D721Med (cell line): ENCODE measurements around the gene SGMS1.
"Not testable (repeated sequence)": the region's sequence is repeated elsewhere in the genome, so short reads cannot be mapped to it uniquely, and the experiment has no call there.

Source experiments
- DNase-seq: peaks from one replicate; pipeline ENCODE4 v3.0.0; 2011; ENCODE audit warnings: low spot score; ENCODE audit not compliant: insufficient read length
- FAIRE-seq: peaks from 2 replicates; lab custom pipeline; 2011; peaks lifted over from hg19 to GRCh38; lab: Jason Lieb, UNC
- TF ChIP-seq, protein P1 (sequence below): IDR thresholded peaks from 2 replicates; pipeline ENCODE4 v1.5.1; 2012; ENCODE audit warnings: mild to moderate bottlenecking, control low read depth; ENCODE audit not compliant: insufficient read depth; ENCODE audit errors: missing control alignments

The SGMS1 gene

GRCh38 chr10:50542871-50543270, 80.9 kb downstream of the SGMS1 start:
- DNase-seq, result no peak
- TF ChIP-seq, protein P1, sequence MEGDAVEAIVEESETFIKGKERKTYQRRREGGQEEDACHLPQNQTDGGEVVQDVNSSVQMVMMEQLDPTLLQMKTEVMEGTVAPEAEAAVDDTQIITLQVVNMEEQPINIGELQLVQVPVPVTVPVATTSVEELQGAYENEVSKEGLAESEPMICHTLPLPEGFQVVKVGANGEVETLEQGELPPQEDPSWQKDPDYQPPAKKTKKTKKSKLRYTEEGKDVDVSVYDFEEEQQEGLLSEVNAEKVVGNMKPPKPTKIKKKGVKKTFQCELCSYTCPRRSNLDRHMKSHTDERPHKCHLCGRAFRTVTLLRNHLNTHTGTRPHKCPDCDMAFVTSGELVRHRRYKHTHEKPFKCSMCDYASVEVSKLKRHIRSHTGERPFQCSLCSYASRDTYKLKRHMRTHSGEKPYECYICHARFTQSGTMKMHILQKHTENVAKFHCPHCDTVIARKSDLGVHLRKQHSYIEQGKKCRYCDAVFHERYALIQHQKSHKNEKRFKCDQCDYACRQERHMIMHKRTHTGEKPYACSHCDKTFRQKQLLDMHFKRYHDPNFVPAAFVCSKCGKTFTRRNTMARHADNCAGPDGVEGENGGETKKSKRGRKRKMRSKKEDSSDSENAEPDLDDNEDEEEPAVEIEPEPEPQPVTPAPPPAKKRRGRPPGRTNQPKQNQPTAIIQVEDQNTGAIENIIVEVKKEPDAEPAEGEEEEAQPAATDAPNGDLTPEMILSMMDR, result no peak
- FAIRE-seq, result no peak

- no peak for DNase-seq
- TF ChIP-seq, protein P1, result no peak
- no peak for FAIRE-seq
Measured at GRCh38 chr10:50541921-50542320, 81.8 kb downstream of the SGMS1 start.

DNA sequence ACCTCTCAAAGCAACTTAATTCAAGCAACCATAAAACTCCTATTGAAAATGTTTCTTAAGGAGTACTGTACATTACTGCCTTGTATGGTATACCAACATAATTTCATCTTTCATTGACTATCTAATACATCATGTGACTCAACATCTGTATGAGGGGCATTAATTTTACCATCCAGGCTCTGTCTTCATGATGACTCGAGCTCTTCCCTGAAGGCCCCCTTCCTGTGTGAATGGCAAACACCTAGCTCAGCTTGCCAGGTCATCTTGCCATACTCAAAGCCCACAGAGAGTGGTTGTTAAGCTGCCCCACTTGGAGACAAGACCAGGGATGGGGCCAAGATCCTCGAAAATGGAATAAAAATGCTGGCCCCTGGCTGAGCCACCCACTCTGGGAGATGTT, 82.4 kb downstream of the SGMS1 start:
- no peak for FAIRE-seq
- TF ChIP-seq, protein P1, result no peak
- DNase-seq, result no peak

DNA sequence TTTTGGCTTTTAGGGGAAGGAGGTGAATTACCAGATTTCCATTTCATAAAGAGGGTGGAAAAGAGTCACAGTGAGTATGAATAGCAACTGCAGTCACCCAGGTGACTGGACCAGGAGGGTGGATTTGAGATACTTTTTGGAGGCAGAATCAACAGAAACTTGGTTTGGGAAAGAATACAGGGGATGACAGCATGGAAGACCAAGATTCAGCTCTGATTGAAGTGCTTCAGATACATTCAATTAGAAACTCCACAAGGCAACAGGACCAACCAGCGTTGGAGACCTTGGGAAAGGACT, 83.0 kb downstream of the SGMS1 start:
- TF ChIP-seq, protein P1, result no peak
- FAIRE-seq (no peak), DNase-seq (no peak)

- DNase-seq (no peak), FAIRE-seq (no peak)
- TF ChIP-seq, protein P1, result no peak
Measured at GRCh38 chr10:50540069-50540825, 83.5 kb downstream of the SGMS1 start.

DNA sequence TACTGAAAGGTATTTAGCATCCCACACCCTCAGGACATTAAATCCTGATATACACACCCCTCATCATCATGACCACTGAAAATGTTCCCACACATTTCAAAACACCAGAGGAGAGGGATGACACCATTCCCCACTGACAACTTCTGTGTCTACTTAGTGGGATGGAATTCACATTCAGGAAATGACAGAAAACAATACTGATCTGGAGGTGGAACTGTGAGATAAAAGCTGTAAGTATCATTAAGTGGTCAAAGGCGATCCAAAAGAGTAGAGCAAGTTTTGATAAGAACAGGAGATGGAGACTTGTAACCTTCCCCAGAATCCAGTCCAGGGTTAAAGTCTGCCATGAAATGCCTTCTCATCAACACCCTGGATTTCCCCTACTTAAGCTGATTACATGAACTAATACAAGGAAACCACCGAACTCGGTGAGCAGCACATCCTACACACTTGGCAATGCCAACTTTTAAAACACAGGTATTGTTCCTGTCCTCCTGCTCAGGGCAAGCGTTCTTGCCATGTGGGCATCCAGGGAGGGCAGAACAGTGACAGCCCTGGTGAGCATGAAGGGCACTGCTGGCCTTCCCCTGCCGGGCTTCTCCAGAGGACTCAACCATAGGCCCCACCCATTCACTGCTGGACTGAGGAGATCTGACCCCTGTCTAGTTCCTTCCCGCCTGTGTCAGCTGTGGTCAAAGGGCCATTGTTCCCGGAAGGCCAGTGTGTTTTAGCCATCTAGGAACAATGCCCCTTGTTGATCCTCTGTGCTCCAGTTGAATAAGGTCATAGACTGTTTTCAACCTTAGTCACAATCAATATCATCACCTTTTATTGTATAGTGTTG, 85.0 kb downstream of the SGMS1 start:
- no peak for DNase-seq
- peak; percentile 16 for FAIRE-seq
- TF ChIP-seq, protein P1, result no peak

DNA sequence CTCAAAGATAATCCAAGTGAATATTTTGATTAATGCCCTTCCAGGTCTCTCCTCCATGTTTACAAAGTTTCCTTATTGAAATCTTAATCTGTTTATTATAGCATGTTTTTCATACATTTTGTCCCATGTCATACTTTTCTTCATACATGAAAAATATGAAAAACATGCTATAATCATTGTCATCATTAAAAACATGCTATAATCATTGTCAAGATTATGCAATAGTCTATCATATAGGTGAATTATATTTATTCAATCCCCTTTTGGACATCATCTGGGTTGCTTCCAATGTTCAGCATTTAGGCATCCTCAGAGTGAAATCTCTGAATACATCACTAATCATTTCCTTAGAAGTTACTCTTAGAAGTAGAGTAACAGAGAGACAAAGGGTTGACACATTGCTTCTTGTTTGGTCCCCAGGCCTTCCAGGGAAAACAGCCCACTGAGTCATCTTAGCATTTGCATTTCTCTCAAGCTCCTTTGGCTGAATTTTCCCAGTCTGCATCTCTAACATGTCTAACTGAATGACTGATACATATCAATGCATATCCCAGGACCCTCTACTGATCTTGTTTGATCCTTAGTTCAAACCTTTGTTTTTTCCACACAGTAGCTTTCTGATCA, 87.0 kb downstream of the SGMS1 start:
- TF ChIP-seq, protein P1, result no peak
- FAIRE-seq (no peak), DNase-seq (no peak)

DNA sequence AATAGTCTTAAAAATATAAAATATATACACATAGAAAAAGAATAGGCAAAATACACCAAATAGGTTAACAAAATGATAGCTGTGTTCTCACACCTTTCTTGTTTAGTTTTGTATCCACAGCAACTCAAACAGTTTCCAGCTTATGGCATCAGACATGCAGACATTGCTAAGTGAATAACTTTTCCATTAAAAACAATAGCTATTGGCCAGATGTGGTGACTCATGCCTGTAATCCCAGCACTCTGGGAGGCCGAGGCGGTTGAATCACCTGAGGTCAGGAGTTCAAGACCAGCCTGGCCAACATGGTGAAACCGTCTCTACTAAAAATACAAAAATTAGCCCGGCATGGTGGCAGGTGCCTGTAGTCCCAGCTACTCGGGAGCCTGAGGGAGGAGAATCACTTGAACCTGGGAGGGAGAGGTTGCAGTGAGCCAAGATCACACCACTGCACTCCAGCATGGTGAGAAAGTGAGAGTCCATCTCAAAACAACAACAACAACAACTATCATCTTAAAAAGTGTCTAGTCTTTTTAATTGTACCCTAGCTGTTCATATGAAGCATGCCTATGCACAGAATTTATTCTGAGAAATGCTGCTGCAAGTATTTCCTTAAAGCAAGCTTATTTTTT, 88.9 kb downstream of the SGMS1 start:
- FAIRE-seq, result not testable (repeated sequence)

More for the DNA sequence above, 88.9 kb downstream of the SGMS1 start:
- DNase-seq, result not testable (repeated sequence)
